Subcutaneous adipose tissue (tissue), 4 donors: ENCODE measurements around the gene SEMA4B. TPM values are rescaled to one million over a fixed set of nuclear protein-coding genes. Genes with fewer than 3 reads are reported as not detected.

Experiments
- CTCF ChIP-seq: fragments of 450-650 bp; IDR thresholded peaks from one replicate; pipeline ENCODE4 v1.5.1; 2016; ENCODE audit warnings: low read depth, mild to moderate bottlenecking, control low read depth, antibody characterized with exemption, moderate library complexity
- total RNA-seq, 4 donors: library from RNA; depleted of rRNA; stranded (reverse); fragments of >200 nt; gene quantifications; one replicate each; pipeline ENCODE4 v1.1.0, GENCODE V29; 2016

The SEMA4B gene
- total RNA-seq, 4 donors from 2014 or later, result 4.4 to 13.4 (median 12.5) TPM

- no peak for TF ChIP-seq CTCF
Measured at GRCh38 chr15:90191794-90192509, 9.2 kb upstream of the SEMA4B start.

- TF ChIP-seq CTCF, result no peak
Measured at GRCh38 chr15:90192961-90193786, 8.0 kb upstream of the SEMA4B start.

GRCh38 chr15:90194655-90195054, 6.5 kb upstream of the SEMA4B start:
- no peak for TF ChIP-seq CTCF

GRCh38 chr15:90200534-90201129, 498 bp upstream of the SEMA4B start:
- no peak for TF ChIP-seq CTCF

GRCh38 chr15:90201944-90202375, 830 bp downstream of the SEMA4B start:
- TF ChIP-seq CTCF, result no peak

DNA sequence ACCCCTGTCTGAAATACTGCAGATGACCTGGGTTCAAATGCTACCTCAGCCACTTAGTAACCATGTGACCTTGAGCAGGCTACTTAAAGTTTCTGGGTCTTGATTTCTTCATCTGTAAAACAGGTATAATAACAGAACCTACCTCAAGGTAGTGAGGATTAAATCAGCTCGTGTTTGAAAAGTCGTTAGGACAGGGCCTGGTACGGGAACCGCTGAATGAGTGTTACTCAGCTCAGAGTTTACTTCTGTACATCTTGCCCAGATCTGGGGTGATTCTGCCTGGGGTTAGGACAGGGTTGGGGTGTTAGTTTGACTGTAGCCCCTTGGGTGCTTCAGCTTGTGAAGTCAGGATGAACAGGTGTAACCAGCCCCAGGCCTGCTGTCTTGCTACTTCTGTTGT, 1.8 kb downstream of the SEMA4B start:
- TF ChIP-seq CTCF, result no peak

DNA sequence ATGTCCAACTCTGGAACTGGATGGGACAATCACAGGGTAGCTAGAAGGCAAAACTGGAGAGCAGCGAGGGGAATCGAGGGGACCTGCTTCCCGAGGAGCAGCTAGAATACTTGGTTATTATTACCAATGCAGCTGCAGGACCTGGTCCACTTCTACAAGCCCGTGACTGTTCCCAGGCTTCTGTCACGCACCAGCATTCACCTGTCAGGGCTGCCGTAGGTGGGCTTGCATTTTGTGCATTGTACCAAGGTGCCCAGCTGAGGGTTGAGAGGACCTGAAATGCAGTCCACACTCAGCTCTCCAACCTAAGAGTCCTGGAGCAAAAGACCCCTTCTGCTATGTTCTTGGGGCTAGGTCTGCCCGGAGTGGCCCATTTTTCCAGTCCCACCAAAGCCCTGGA, 2.3 kb downstream of the SEMA4B start:
- TF ChIP-seq CTCF, result no peak
